Keratinocyte (primary cell): Measurements from ENCODE around the gene SLC25A24. TPM values are rescaled to one million over a fixed set of nuclear protein-coding genes. Genes with fewer than 3 reads are reported as not detected.

Source experiments
- DNase-seq: peaks from one replicate; pipeline ENCODE4 v3.0.0-alpha.2; 2011; ENCODE audit warnings: low read depth, missing footprints, low spot score
- FAIRE-seq: peaks from 2 replicates; lab custom pipeline; 2011; peaks lifted over from hg19 to GRCh38; lab: Jason Lieb, UNC
- H2AFZ ChIP-seq: 2 replicates; pipeline ENCODE4 v1.6.0; 2012; ENCODE audit warnings: low read length, control low read depth, inconsistent platforms; ENCODE audit not compliant: control insufficient read depth
- H3K27ac ChIP-seq: 2 replicates; pipeline ENCODE4 v1.5.1; 2011; ENCODE audit warnings: low read length; ENCODE audit not compliant: control insufficient read depth, insufficient read depth
- H3K27me3 ChIP-seq: 3 replicates; pipeline ENCODE4 v1.6.0; 2011; ENCODE audit warnings: low read length; ENCODE audit not compliant: control insufficient read depth, insufficient read depth; ENCODE audit errors: extremely low read depth
- H3K36me3 ChIP-seq, 2 experiments: 2 replicates in 1 of 2; 3 replicates in 1 of 2; pipeline ENCODE4 v1.5.1; 2011; ENCODE audit warnings: low read length in 2 of 2, mild to moderate bottlenecking in 1 of 2; ENCODE audit not compliant: control insufficient read depth in 2 of 2, insufficient read depth in 2 of 2; ENCODE audit errors: extremely low read depth in 1 of 2
- H3K4me1 ChIP-seq: 3 replicates; pipeline ENCODE4 v1.5.1; 2011; ENCODE audit warnings: low read length; ENCODE audit not compliant: control insufficient read depth, insufficient read depth; ENCODE audit errors: extremely low read depth
- H3K4me2 ChIP-seq: 3 replicates; pipeline ENCODE4 v1.6.0; 2011; ENCODE audit warnings: low read depth, low read length; ENCODE audit not compliant: control insufficient read depth, insufficient read depth; ENCODE audit errors: extremely low read depth
- H3K4me3 ChIP-seq, 3 experiments: fragments of 200-600 bp in 1 of 3; sonication (generic) in 1 of 3; 2 replicates in 2 of 3; 3 replicates in 1 of 3; pipeline ENCODE4 v1.5.1; 2011 to 2016; ENCODE audit warnings: low read length in 3 of 3, mild to moderate bottlenecking in 3 of 3, control low read depth in 2 of 3, inconsistent platforms in 1 of 3, low read depth in 1 of 3, mixed read lengths in 1 of 3, mixed run types in 1 of 3, moderate library complexity in 1 of 3; ENCODE audit not compliant: control insufficient read depth in 2 of 3, insufficient read depth in 2 of 3; ENCODE audit errors: extremely low read depth in 1 of 3
- H3K79me2 ChIP-seq: 2 replicates; pipeline ENCODE4 v1.6.0; 2012; ENCODE audit warnings: low read length; ENCODE audit not compliant: control insufficient read depth, insufficient read depth
- H3K9ac ChIP-seq: 3 replicates; pipeline ENCODE4 v1.6.0; 2011; ENCODE audit warnings: low read length; ENCODE audit not compliant: control insufficient read depth, insufficient read depth; ENCODE audit errors: extremely low read depth
- H3K9me1 ChIP-seq: 3 replicates; pipeline ENCODE4 v1.6.0; 2011; ENCODE audit warnings: low read length; ENCODE audit not compliant: control insufficient read depth, insufficient read depth; ENCODE audit errors: extremely low read depth
- H3K9me3 ChIP-seq: 2 replicates; pipeline ENCODE4 v1.5.1; 2012; ENCODE audit warnings: low read depth, low read length; ENCODE audit not compliant: control insufficient read depth
- H4K20me1 ChIP-seq: 3 replicates; pipeline ENCODE4 v1.6.0; 2011; ENCODE audit warnings: low read length; ENCODE audit not compliant: control insufficient read depth, insufficient read depth; ENCODE audit errors: extremely low read depth
- CTCF ChIP-seq, 3 experiments: IDR thresholded peaks in 1 of 3; conservative IDR thresholded peaks in 1 of 3; optimal IDR thresholded peaks in 1 of 3; 2 replicates in 2 of 3; 3 replicates in 1 of 3; pipeline versions ENCODE3 to v1.5.1; 2011; ENCODE audit warnings: low read length in 3 of 3, mild to moderate bottlenecking in 3 of 3, moderate library complexity in 2 of 3, control low read depth in 1 of 3, inconsistent platforms in 1 of 3; ENCODE audit not compliant: insufficient read depth in 2 of 3; ENCODE audit errors: extremely low read depth in 1 of 3
- EZH2 ChIP-seq: IDR thresholded peaks from one replicate; pipeline ENCODE4 v1.6.1; 2012; ENCODE audit warnings: inconsistent platforms, mild to moderate bottlenecking, low read length, moderate library complexity
- dilution Hi-C: fragments of 300-500 bp; cut with MboI; formaldehyde crosslinking; loops from one replicate; pipeline ENCODE4 v1.7.0; 2020; ENCODE audit warnings: low sequenced_read_pairs; ENCODE audit not compliant: extremely low pct_ligation_motif_present
- polyA plus RNA-seq, 5 experiments: library from polyadenylated mRNA; depleted of rRNA in 3 of 5; stranded (reverse) in 3 of 5; stranded (forward) in 1 of 5; unstranded in 1 of 5; fragments of >200 nt; gene quantifications; 1 replicate in 1 of 5; 2 replicates in 3 of 5; 3 replicates in 1 of 5; pipeline versions ENCODE4 v1.2.1 to v1.2.3, GENCODE V29; 2011 to 2012; ENCODE audit warnings: missing spikeins in 2 of 5, low read depth in 1 of 5, low replicate concordance in 1 of 5

SLC25A24 gene
- polyA plus RNA-seq, 1 donor (not counting 4 experiments of a cell fraction or from before 2014, with no cell fraction given), result 58.9 TPM

- H4K20me1 ChIP-seq, result no peaks in the 10 kb centered on the region
- H3K27ac ChIP-seq, result no peak overlapping the region
- H3K4me3 ChIP-seq, result no peak overlapping the region
- peaks cover 33% of the 10 kb centered on the region for H3K79me2 ChIP-seq
- no peak overlapping the region for H3K9ac ChIP-seq
- H2AFZ ChIP-seq, result no peak overlapping the region
- H3K4me1 ChIP-seq, result peaks cover 10% of the 10 kb centered on the region
- no peaks in the 10 kb centered on the region for H3K27me3 ChIP-seq
- H3K4me2 ChIP-seq, result no peak overlapping the region
- dilution Hi-C loops, result no loop called here
- H3K9me3 ChIP-seq, result no peaks in the 10 kb centered on the region
- DNase-seq (no peak), FAIRE-seq (no peak)
- no peaks in the 10 kb centered on the region for H3K9me1 ChIP-seq
- peaks cover under 1 to 2% of the 10 kb centered on the region in 2 experiments for H3K36me3 ChIP-seq
- no peak for TF ChIP-seq CTCF (optimal IDR thresholded peaks at IDR 0.05 in 1 of 3, IDR thresholded peaks at IDR 0.05 in 1 of 3, conservative IDR thresholded peaks at IDR 0.05 in 1 of 3; ENCODE audit: extremely low read depth in 1 of 3, insufficient read depth in 2 of 3, low read length in 3 of 3)
- no peak for TF ChIP-seq EZH2
Observed at GRCh38 chr1:108201687-108202086, 1.5 kb upstream of the SLC25A24 start.

- peak; percentile 30 for DNase-seq
- H3K27me3 ChIP-seq, result no peaks in the 10 kb centered on the region
- H4K20me1 ChIP-seq, result no peaks in the 10 kb centered on the region
- peaks cover 2 to 5% of the 10 kb centered on the region in 2 experiments for H3K36me3 ChIP-seq
- peaks cover 43% of the 10 kb centered on the region for H3K79me2 ChIP-seq
- peak overlapping the region; percentile 80 for H2AFZ ChIP-seq
- no peaks in the 10 kb centered on the region for H3K9me1 ChIP-seq
- no peaks in the 10 kb centered on the region for H3K9me3 ChIP-seq
- peak overlapping the region; percentile 38 for H3K27ac ChIP-seq
- H3K9ac ChIP-seq, result peak overlapping the region; percentile 87
- TF ChIP-seq EZH2 (no peak), CTCF (optimal IDR thresholded peaks at IDR 0.05 in 1 of 3, IDR thresholded peaks at IDR 0.05 in 1 of 3, conservative IDR thresholded peaks at IDR 0.05 in 1 of 3; ENCODE audit: extremely low read depth in 1 of 3, insufficient read depth in 2 of 3, low read length in 3 of 3) (peak; percentile 44 to 72 (median 48))
- peak overlapping the region; percentile 74 to 97 (median 77) for H3K4me3 ChIP-seq
- peak; percentile 82 for FAIRE-seq
- H3K4me2 ChIP-seq, result peak overlapping the region; percentile 82
- H3K4me1 ChIP-seq, result peaks cover 10% of the 10 kb centered on the region
- dilution Hi-C loops, result no loop called here
Observed at GRCh38 chr1:108200687-108201051, 526 bp upstream of the SLC25A24 start.
